Activated CD4-positive, alpha-beta T cell treated with anti-CD3 and anti-CD28 coated beads, Interleukin-10, Interleukin-2, amounts not matched to agents 100 ng/mL and 50 ng/mL, durations not matched to agents 16 hours and 8 hours (primary cell): ENCODE measurements around the gene C1orf167.

Source experiments
- DNase-seq: peaks from one replicate; pipeline ENCODE4 v3.0.0-alpha.2; 2020

Gene C1orf167

DNA sequence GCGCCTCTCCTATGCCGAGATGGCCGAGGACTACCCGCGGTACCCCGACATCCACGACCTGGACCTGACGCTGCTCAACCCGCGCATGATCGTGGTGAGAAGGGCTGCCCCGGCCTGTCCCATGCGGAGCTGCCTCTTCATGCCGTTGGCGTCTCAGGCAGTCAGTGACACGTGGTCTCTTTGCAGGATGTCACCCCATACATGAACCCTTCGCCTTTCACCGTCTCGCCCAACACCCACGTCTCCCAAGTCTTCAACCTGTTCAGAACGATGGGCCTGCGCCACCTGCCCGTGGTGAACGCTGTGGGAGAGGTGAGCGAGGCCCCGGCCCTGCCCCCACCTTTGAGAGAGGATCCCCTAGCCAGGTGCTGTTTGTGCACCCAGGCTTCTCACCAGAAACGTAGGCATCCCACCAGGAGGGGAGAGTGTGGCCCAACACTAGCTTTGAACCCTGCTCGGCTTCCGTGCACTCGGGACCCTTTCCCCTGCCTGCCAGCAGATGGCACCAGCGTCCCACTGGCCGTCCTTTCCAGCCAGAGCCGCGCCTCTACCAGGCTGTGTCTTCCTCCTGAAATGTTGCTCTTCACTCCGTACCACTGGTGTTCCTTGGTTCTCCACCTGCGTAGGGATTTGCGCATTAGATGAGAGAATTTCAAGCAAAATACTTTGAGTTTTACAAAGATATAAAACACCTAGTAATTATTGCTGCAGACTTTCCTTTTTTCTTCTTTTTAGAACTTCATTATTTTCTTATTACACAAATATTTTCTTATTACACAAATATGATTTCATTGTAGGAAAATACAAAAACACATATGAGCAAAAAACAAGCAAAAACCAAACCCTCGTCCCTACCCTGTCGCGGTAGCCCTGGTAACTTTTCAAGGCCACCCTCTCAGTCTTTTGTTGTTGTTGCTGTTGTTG, 76.6 kb downstream of the C1orf167 start:
- DNase-seq = peak; percentile 73
